Osteocyte (in vitro differentiated cells): ENCODE measurements around the gene ZKSCAN8. TPM values are rescaled to one million over a fixed set of nuclear protein-coding genes. Genes with fewer than 3 reads are reported as not detected.

Source experiments
- DNase-seq: peaks from one replicate; pipeline ENCODE4 v3.0.0; 2021; ENCODE audit warnings: mixed read lengths; ENCODE audit not compliant: unreplicated experiment; ENCODE audit errors: extremely low spot score
- H3K27ac Mint-ChIP-seq: one replicate; pipeline ENCODE4 v1.8.0; 2021; ENCODE audit warnings: mild to moderate bottlenecking, mixed read lengths; ENCODE audit not compliant: unreplicated experiment
- H3K27me3 Mint-ChIP-seq: one replicate; pipeline ENCODE4 v1.8.0; 2021; ENCODE audit warnings: mixed read lengths; ENCODE audit not compliant: unreplicated experiment
- H3K36me3 Mint-ChIP-seq: one replicate; pipeline ENCODE4 v1.8.0; 2021; ENCODE audit warnings: mixed read lengths; ENCODE audit not compliant: unreplicated experiment
- H3K4me1 Mint-ChIP-seq: one replicate; pipeline ENCODE4 v1.8.0; 2021; ENCODE audit warnings: mixed read lengths; ENCODE audit not compliant: unreplicated experiment
- H3K4me3 Mint-ChIP-seq: one replicate; pipeline ENCODE4 v1.8.0; 2021; ENCODE audit warnings: mild to moderate bottlenecking, moderate library complexity, mixed read lengths; ENCODE audit not compliant: unreplicated experiment
- H3K9me3 Mint-ChIP-seq: one replicate; pipeline ENCODE4 v1.8.0; 2021; ENCODE audit warnings: mixed read lengths; ENCODE audit not compliant: unreplicated experiment
- CTCF ChIP-seq: fragments of 200-600 bp; sonication (generic); IDR thresholded peaks from 2 replicates; pipeline ENCODE4 v1.5.0; 2021; ENCODE audit warnings: antibody characterized with exemption, mild to moderate bottlenecking, moderate library complexity
- total RNA-seq: library from RNA; stranded (reverse); gene quantifications from 2 replicates; pipeline ENCODE4 v1.2.1, GENCODE V29; 2021

ZKSCAN8 gene
- total RNA-seq, 1 donor from 2014 or later: 36.3 TPM

GRCh38 chr6:28134015-28134414, 7.7 kb upstream of the ZKSCAN8 start:
- no peak overlapping the region for H3K27ac Mint-ChIP-seq
- TF ChIP-seq CTCF: peak; percentile 61
- no peak for DNase-seq
- no peaks in the 10 kb centered on the region for H3K27me3 Mint-ChIP-seq
- no peak overlapping the region for H3K4me3 Mint-ChIP-seq
- H3K36me3 Mint-ChIP-seq: peaks cover 8% of the 10 kb centered on the region
- H3K9me3 Mint-ChIP-seq: no peaks in the 10 kb centered on the region
- peaks cover 34% of the 10 kb centered on the region for H3K4me1 Mint-ChIP-seq

GRCh38 chr6:28134716-28135115, 7.0 kb upstream of the ZKSCAN8 start:
- Mint-ChIP-seq H3K9me3 (no peaks in the 10 kb centered on the region), H3K4me1 (peaks cover 34% of the 10 kb centered on the region), H3K27me3 (no peaks in the 10 kb centered on the region), H3K27ac (no peak overlapping the region), H3K4me3 (no peak overlapping the region), H3K36me3 (peaks cover 5% of the 10 kb centered on the region)
- no peak for TF ChIP-seq CTCF
- DNase-seq: no peak

- DNase-seq: no peak
- no peak for TF ChIP-seq CTCF
- H3K4me1 Mint-ChIP-seq: peaks cover 34% of the 10 kb centered on the region
- H3K36me3 Mint-ChIP-seq: peaks cover 5% of the 10 kb centered on the region
- H3K27me3 Mint-ChIP-seq: no peaks in the 10 kb centered on the region
- no peaks in the 10 kb centered on the region for H3K9me3 Mint-ChIP-seq
- peak overlapping the region; percentile 93 for H3K27ac Mint-ChIP-seq
- H3K4me3 Mint-ChIP-seq: peak overlapping the region; percentile 84
Observed at GRCh38 chr6:28135393-28135792, 6.3 kb upstream of the ZKSCAN8 start.

GRCh38 chr6:28136585-28137504, 4.8 kb upstream of the ZKSCAN8 start:
- peak overlapping the region; percentile 84 for H3K4me3 Mint-ChIP-seq
- H3K27me3 Mint-ChIP-seq: no peaks in the 10 kb centered on the region
- TF ChIP-seq CTCF: no peak
- peaks cover 5% of the 10 kb centered on the region for H3K36me3 Mint-ChIP-seq
- peak; percentile 93 for DNase-seq
- H3K27ac Mint-ChIP-seq: peak overlapping the region; percentile 93
- peaks cover 37% of the 10 kb centered on the region for H3K4me1 Mint-ChIP-seq
- H3K9me3 Mint-ChIP-seq: no peaks in the 10 kb centered on the region

GRCh38 chr6:28137505-28137981, 4.1 kb upstream of the ZKSCAN8 start:
- Mint-ChIP-seq H3K9me3 (no peaks in the 10 kb centered on the region), H3K27me3 (no peaks in the 10 kb centered on the region), H3K27ac (peak overlapping the region; percentile 93), H3K36me3 (peaks cover 5% of the 10 kb centered on the region), H3K4me3 (peak overlapping the region; percentile 84), H3K4me1 (peaks cover 37% of the 10 kb centered on the region)
- TF ChIP-seq CTCF: no peak
- no peak for DNase-seq
